Adrenal gland (tissue), 5 donors: ENCODE data around the gene CXCL9.

Source experiments
- CTCF ChIP-seq, 6 experiments: fragments of 450-650 bp in 4 of 6; fragments of 200-600 bp in 2 of 6; sonication (generic) in 1 of 6; IDR thresholded peaks; 1 replicate in 5 of 6; 2 replicates in 1 of 6; pipeline versions ENCODE4 v1.5.1 to v1.8.0; 2016 to 2021; ENCODE audit warnings: antibody characterized with exemption in 6 of 6, mild to moderate bottlenecking in 2 of 6, moderate library complexity in 1 of 6
- POLR2A ChIP-seq, 2 donors: fragments of 450-650 bp; IDR thresholded peaks; one replicate each; pipeline ENCODE4 v1.6.1; 2017; ENCODE audit warnings: antibody characterized with exemption in 2 of 2, mild to moderate bottlenecking in 2 of 2, moderate library complexity in 1 of 2
- donor health status: DM: no; HTN: no; CAD: no.

GRCh38 chr4:76011018-76011670 is 3.8 kb upstream of the CXCL9 start:
- no peak for TF ChIP-seq CTCF (IDR thresholded peaks at IDR 0.05)
- no peak for TF ChIP-seq POLR2A (IDR thresholded peaks at IDR 0.05)
